ENCODE measurements around the gene THUMPD3. TPM values are rescaled to one million over a fixed set of nuclear protein-coding genes. Genes with fewer than 3 reads are reported as not detected.

The THUMPD3 gene, protein sequence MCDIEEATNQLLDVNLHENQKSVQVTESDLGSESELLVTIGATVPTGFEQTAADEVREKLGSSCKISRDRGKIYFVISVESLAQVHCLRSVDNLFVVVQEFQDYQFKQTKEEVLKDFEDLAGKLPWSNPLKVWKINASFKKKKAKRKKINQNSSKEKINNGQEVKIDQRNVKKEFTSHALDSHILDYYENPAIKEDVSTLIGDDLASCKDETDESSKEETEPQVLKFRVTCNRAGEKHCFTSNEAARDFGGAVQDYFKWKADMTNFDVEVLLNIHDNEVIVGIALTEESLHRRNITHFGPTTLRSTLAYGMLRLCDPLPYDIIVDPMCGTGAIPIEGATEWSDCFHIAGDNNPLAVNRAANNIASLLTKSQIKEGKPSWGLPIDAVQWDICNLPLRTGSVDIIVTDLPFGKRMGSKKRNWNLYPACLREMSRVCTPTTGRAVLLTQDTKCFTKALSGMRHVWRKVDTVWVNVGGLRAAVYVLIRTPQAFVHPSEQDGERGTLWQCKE
- total RNA-seq: 22.0 and 37.2 TPM in 2 replicates

DNA sequence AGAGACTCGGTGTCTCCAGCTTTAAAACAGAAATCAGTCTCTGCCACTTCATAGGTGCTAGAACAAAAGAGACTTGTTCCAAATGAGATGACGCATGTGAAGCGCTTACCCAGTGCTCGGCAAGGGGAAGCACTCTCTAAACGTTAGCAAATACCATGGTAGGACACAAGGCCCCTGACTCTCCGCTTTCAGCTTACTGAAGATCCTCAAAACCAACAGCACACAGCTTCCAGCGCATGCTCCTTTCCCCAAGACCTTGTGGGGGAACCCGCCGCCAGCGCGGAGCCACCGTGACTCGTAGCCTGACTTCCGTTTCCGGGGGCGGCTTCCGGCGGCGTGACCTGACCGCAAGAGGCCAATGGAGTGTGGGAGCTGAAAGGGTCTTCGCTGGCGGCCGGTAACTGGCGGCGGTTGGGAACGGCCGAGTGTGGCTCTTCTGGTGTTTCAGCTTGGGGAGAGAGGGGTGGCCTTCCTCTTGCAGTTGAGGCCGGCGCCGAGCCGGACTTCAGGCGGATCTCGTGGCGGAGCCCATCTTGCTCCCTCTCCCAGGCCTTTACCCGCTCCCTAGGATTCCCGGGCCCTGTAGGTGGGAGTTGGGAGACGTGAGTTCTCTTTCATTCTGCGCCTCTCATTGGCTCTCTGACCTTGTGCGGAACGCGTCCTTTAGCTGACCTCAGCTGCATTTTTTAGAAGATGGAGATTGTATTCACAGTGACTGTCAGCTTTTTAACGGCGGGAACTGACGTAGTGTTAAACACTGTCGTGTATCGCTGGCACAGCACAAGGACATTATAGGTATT lies at the start of gene THUMPD3:
Gene THUMPD3, plus strand, starts transcription at position 324 of the 800 bp plus-strand sequence. CDS start 2,015 bp downstream, outside the sequence.

DNA sequence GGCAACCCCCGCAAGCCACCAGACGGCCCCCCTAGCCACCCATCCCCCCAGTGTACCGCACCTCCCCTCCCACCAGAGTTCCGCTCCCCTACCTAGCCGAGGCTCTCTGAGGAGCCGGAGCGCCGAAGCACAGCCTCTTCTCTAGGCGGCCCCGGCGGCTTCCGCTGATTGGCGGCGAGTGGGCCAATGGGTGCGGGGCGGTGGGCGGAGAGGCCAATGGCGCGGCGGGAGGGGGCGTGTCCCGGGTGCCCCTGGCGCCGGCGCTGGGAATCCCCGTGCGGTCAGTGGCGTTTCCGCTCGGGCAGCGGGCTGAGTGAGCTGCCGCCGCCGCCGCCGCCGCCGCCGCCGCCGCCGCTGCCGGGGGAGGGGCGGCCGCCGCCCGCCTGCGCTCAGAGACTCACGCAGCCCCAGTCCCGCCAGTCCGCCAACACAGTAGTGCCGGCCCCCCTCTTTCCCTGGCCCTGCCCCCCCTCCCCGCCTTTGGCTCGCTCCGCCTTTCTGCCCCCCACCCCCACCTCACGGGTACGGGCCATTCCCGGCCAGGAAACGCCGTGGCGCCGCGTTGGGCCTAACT lies 34.6 kb downstream of the THUMPD3 start, which contains the start of gene SETD5:
Gene SETD5, plus strand, starts transcription at position 284 of the 574 bp plus-strand sequence. CDS start 31,324 bp downstream, outside the sequence.

Other genes with a start within 250 kb of the THUMPD3 start
- gene SRGAP3, start 113.4 kb upstream of the THUMPD3 start, total RNA-seq: 2.8 and 3.7 TPM in 2 replicates
- gene SETD5, start 34.6 kb downstream of the THUMPD3 start, total RNA-seq: 54.9 and 57.6 TPM in 2 replicates
- gene LHFPL4, start 190.8 kb downstream of the THUMPD3 start, total RNA-seq: 0.29 TPM in 1 of 2 replicates, not detected in the other